Measurements from ENCODE around the gene COX18.

The COX18 gene

GRCh38 chr4:73051625-73052024 lies 17.9 kb downstream of the COX18 start:
- no peak for DNase-seq

GRCh38 chr4:73045879-73046278 lies 23.6 kb downstream of the COX18 start:
- DNase-seq, result no peak

GRCh38 chr4:73037057-73037456 lies 32.5 kb downstream of the COX18 start:
- DNase-seq, result no peak

GRCh38 chr4:73036123-73036522 lies 33.4 kb downstream of the COX18 start:
- DNase-seq, result no peak

- no peak for DNase-seq
Observed at GRCh38 chr4:73034896-73035295, 34.6 kb downstream of the COX18 start.

GRCh38 chr4:73028621-73029020 lies 40.9 kb downstream of the COX18 start:
- no peak for DNase-seq

GRCh38 chr4:73021634-73022033 lies 47.9 kb downstream of the COX18 start:
- no peak for DNase-seq

GRCh38 chr4:73019462-73020047 lies 50.0 kb downstream of the COX18 start:
- no peak for DNase-seq

GRCh38 chr4:73018595-73018994 lies 50.9 kb downstream of the COX18 start:
- no peak for DNase-seq

- DNase-seq, result no peak
Observed at GRCh38 chr4:73013310-73013709, 56.2 kb downstream of the COX18 start.

GRCh38 chr4:73012673-73013072 lies 56.8 kb downstream of the COX18 start:
- DNase-seq, result no peak

GRCh38 chr4:73011629-73011985 lies 57.9 kb downstream of the COX18 start:
- no peak for DNase-seq

- DNase-seq, result no peak
Observed at GRCh38 chr4:73010789-73011628, 58.5 kb downstream of the COX18 start.

GRCh38 chr4:73007526-73008100 lies 61.9 kb downstream of the COX18 start:
- no peak for DNase-seq

GRCh38 chr4:73006286-73006990 lies 63.1 kb downstream of the COX18 start:
- no peak for DNase-seq

- no peak for DNase-seq
Observed at GRCh38 chr4:73005514-73005913, 64.0 kb downstream of the COX18 start.
